MM.1S (cell line): ENCODE results near the gene ZMYND10.

Experiments
- CTCF ChIP-seq: fragments of 300-600 bp; sonication (generic); IDR thresholded peaks from 2 replicates; pipeline ENCODE4 v1.5.1; 2016; ENCODE audit warnings: antibody characterized with exemption, low read length, mixed read lengths
- EZH2 ChIP-seq: fragments of 300-600 bp; sonication (generic); optimal IDR thresholded peaks from 2 replicates; pipeline ENCODE3; 2017; ENCODE audit warnings: low read depth, mild to moderate bottlenecking, antibody characterized with exemption, low read length, mixed read lengths
- EZH2phosphoT487 ChIP-seq: fragments of 300-600 bp; sonication (generic); IDR thresholded peaks from 2 replicates; pipeline ENCODE4 v1.6.1; 2018; ENCODE audit warnings: antibody characterized with exemption, low read length

GRCh38 chr3:50350213-50350526 lies 4.6 kb upstream of the ZMYND10 start:
- TF ChIP-seq EZH2phosphoT487 = no peak
- TF ChIP-seq CTCF = no peak
- TF ChIP-seq EZH2 = no peak
